ENCODE measurements around the gene GSTO1.

The GSTO1 gene

GRCh38 chr10:104315486-104315921 is 60.8 kb downstream of the GSTO1 start:
- no peak for TF ChIP-seq GATA3 (IDR thresholded peaks at IDR 0.05; ENCODE audit: low read depth, low read length)
- TF ChIP-seq GATA2 (IDR thresholded peaks at IDR 0.05; ENCODE audit: low read depth, low read length), result no peak

GRCh38 chr10:104316321-104317099 is 61.8 kb downstream of the GSTO1 start:
- TF ChIP-seq GATA3 (IDR thresholded peaks at IDR 0.05; ENCODE audit: low read depth, low read length), result no peak
- TF ChIP-seq GATA2 (IDR thresholded peaks at IDR 0.05; ENCODE audit: low read depth, low read length), result no peak
